ENCODE results near the gene CAMK2B. TPM values are rescaled to one million over a fixed set of nuclear protein-coding genes. Genes with fewer than 3 reads are reported as not detected.

Gene CAMK2B
- total and polyA plus RNA-seq, 7 donors, result 0.23 to 3.2 (median 1.5) TPM; not detected in 1

DNA sequence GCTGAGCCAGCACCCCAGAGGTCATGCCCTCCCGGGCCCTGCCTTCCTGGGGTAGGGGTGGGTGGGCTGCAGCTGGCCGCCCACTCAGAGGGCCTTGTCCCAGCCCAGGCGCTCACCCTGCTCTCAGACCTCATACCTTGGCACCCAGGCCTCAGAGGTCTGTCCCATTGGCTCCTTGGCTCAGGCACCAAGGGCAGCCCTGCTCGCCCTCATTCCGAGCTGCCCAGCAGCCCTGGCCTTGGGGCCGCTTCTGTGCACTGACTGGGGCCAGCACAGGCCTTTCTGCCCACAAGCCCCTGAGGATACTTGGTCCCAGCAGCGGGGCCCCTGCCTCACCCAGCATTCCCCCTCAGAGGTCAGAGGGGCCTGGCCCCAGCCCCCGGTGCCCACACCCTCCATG, 90.3 kb downstream of the CAMK2B start:
- Histone ChIP-seq H3K36me3 (no peaks in the 10 kb centered on the region), H3K4me1 (no peaks in the 10 kb centered on the region), H3K27ac (no peak overlapping the region), H3K9me3 (no peaks in the 10 kb centered on the region), H3K27me3 (no peaks in the 10 kb centered on the region), H3K4me3 (no peak overlapping the region)
- 77 to 83% methylated on average over 8 of the region's 8 CpGs for WGBS, 2 donors
- TF ChIP-seq CTCF (IDR thresholded peaks at IDR 0.05) (no peak), POLR2A (IDR thresholded peaks at IDR 0.05) (no peak), POLR2AphosphoS5 (IDR thresholded peaks at IDR 0.05) (no peak), EP300 (IDR thresholded peaks at IDR 0.05) (no peak)
- intact Hi-C loops (cut with DNase I), result no loop called here
- DNase-seq, result no peak

GRCh38 chr7:44232901-44233715, 92.3 kb downstream of the CAMK2B start:
- no peak for TF ChIP-seq POLR2AphosphoS5 (IDR thresholded peaks at IDR 0.05)
- no peak for TF ChIP-seq CTCF (IDR thresholded peaks at IDR 0.05)
- no peak for TF ChIP-seq POLR2A (IDR thresholded peaks at IDR 0.05)
- no peak for TF ChIP-seq EP300 (IDR thresholded peaks at IDR 0.05)
- Histone ChIP-seq H3K27ac (no peak overlapping the region), H3K36me3 (no peaks in the 10 kb centered on the region), H3K4me1 (no peaks in the 10 kb centered on the region), H3K4me3 (no peak overlapping the region), H3K9me3 (no peaks in the 10 kb centered on the region), H3K27me3 (no peaks in the 10 kb centered on the region)
- no peak for DNase-seq
- intact Hi-C loops (cut with DNase I), result no loop called here
- WGBS, 2 donors, result 75 to 83% methylated on average over 22 of the region's 22 CpGs

DNA sequence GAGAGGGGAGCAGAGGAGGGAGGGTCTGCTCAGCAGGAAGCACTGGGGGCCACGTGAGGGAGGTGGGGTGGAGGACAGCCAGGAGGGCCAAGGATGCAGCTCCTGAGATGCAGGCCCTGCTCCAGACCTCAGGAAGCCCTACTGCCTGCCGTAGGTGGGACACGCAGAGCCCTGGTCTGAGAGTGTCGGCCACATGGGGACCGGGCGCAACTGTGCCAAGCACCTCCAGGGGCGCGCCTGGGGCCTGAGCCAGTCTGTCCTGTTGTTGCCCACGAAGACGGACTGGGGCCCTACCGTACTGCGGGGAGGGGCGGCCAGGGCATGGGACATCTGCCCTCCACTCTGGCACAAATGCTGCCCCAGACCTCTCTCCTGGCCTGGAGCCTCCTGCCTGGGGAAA, 93.0 kb downstream of the CAMK2B start:
- no peaks in the 10 kb centered on the region for H3K27me3 ChIP-seq
- H3K4me3 ChIP-seq, result no peak overlapping the region
- intact Hi-C loops (cut with DNase I), result no loop called here
- no peak for DNase-seq
- no peak overlapping the region for H3K27ac ChIP-seq
- H3K36me3 ChIP-seq, result no peaks in the 10 kb centered on the region
- 86 to 88% methylated on average over 13 of the region's 13 CpGs for WGBS, 2 donors
- TF ChIP-seq POLR2AphosphoS5 (IDR thresholded peaks at IDR 0.05), result no peak
- no peak for TF ChIP-seq POLR2A (IDR thresholded peaks at IDR 0.05)
- TF ChIP-seq EP300 (IDR thresholded peaks at IDR 0.05), result no peak
- TF ChIP-seq CTCF (IDR thresholded peaks at IDR 0.05), result no peak
- no peaks in the 10 kb centered on the region for H3K4me1 ChIP-seq
- H3K9me3 ChIP-seq, result no peaks in the 10 kb centered on the region

DNA sequence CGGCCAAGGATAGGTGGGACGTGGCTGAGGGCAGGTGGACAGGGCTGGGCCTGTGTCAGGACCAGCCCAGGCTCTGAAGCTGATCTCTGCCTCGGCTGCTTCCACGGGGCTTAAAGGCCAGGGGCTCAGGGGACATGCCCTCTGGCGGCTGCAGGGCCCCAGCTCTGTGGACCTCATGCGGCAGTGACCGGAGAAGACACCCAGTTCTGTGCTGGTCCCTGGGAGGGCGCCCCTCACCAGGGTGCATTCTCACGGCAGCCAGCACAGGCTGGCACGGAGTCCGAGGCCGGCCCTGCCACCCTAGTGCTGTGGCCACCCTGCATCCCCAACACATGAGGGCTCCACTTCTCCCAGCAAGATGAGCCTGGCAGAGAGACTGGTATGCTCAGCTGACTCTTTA, 94.3 kb downstream of the CAMK2B start:
- Histone ChIP-seq H3K9me3 (no peaks in the 10 kb centered on the region), H3K36me3 (no peaks in the 10 kb centered on the region), H3K4me3 (no peak overlapping the region), H3K27me3 (peaks cover 0 to 5% (median 4%) of the 10 kb centered on the region in 3 donors), H3K27ac (no peak overlapping the region), H3K4me1 (no peaks in the 10 kb centered on the region)
- 85 to 91% methylated on average over 12 of the region's 12 CpGs for WGBS, 2 donors
- TF ChIP-seq CTCF (IDR thresholded peaks at IDR 0.05) (no peak), POLR2A (IDR thresholded peaks at IDR 0.05) (no peak), EP300 (IDR thresholded peaks at IDR 0.05) (no peak), POLR2AphosphoS5 (IDR thresholded peaks at IDR 0.05) (no peak)
- intact Hi-C loops (cut with DNase I), result no loop called here
- DNase-seq, result no peak

Measured in sigmoid colon (tissue), 7 donors.